Measurements from ENCODE around the gene PANK4. TPM values are rescaled to one million over a fixed set of nuclear protein-coding genes. Genes with fewer than 3 reads are reported as not detected.

PANK4 gene
- total RNA-seq, 1 experiment from 2014 or later, result 45.6 TPM

DNA sequence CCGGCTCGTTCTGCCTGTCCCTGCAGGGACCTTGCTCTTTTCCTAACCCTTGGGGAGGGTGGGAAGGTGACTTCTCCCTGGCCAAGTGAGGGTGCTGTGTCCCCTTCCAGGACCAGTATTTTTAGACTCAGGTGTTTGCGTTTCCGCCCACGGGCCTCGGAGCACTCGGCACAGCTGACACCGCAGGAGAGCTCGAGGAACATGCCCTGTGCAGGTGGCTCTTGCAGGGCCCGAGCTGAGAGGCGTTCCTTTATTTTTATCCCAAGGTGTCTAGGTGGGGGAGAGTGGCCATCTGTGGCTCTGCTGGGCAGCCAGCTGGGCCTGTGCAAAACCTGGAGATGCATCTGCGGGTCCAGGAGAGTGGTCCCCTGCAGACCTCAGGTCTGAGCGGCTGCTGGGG lies 34.3 kb downstream of the PANK4 start:
- ChIA-PET POLR2A (ENCODE audit: low non-redundant PET) (no interaction called here), CTCF (no interaction called here)
- Histone ChIP-seq H3K9me3 (ENCODE audit: low read depth, low read length, poor library complexity, severe bottlenecking) (no peaks in the 10 kb centered on the region), H3K36me3 (ENCODE audit: insufficient read depth, low read length, poor library complexity, severe bottlenecking) (no peaks in the 10 kb centered on the region), H3K4me1 (ENCODE audit: insufficient read depth, low read length, poor library complexity, severe bottlenecking) (no peaks in the 10 kb centered on the region), H3K27me3 (replicated peaks; ENCODE audit: insufficient read depth, low read depth, low read length, poor library complexity) (no peaks in the 10 kb centered on the region), H3K4me3 (ENCODE audit: low read depth, low read length, poor library complexity, severe bottlenecking) (no peak overlapping the region), H3K27ac (ENCODE audit: low read depth, low read length, poor library complexity, severe bottlenecking) (no peak overlapping the region)
- DNase-seq (ENCODE audit: low spot score), result no peak
- no TSS peak for BruUV-seq (replicated peaks)
- intact Hi-C loops (cut with micrococcal nuclease; ENCODE audit: unreplicated experiment), result no loop called here
- no peak for TF ChIP-seq EZH2 (IDR thresholded peaks at IDR 0.05; ENCODE audit: borderline replicate concordance, low read depth, low read length, poor library complexity, severe bottlenecking)
- TF ChIP-seq, protein P1, sequence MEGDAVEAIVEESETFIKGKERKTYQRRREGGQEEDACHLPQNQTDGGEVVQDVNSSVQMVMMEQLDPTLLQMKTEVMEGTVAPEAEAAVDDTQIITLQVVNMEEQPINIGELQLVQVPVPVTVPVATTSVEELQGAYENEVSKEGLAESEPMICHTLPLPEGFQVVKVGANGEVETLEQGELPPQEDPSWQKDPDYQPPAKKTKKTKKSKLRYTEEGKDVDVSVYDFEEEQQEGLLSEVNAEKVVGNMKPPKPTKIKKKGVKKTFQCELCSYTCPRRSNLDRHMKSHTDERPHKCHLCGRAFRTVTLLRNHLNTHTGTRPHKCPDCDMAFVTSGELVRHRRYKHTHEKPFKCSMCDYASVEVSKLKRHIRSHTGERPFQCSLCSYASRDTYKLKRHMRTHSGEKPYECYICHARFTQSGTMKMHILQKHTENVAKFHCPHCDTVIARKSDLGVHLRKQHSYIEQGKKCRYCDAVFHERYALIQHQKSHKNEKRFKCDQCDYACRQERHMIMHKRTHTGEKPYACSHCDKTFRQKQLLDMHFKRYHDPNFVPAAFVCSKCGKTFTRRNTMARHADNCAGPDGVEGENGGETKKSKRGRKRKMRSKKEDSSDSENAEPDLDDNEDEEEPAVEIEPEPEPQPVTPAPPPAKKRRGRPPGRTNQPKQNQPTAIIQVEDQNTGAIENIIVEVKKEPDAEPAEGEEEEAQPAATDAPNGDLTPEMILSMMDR (conservative IDR thresholded peaks at IDR 0.05; ENCODE audit: low read depth, low read length), result no peak

DNA sequence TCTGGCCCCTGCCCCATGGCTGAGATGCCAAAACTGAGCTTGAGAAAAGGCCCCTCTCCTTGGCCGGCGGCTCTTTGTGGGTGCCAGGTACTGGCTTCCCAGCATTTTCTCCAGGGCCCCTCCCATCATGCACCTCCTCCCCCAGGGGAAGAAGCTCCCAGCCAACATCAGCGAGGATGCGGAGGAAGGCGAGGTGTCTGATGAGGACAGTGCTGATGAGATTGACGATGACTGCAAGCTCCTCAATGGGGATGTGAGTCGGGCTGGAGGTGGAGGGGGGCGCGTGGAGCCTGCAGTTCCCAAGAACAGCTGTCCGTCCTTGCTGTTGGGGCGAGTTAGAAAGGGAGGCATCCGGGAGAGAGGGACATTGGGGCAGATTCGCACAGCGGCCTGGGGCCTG lies 36.8 kb downstream of the PANK4 start:
- CTCF ChIA-PET, result interaction anchor here (0.6 kb wide), 1 partner anchor 25 kb away, joined by 4 read pairs; no protein-coding TSS in a partner anchor
- intact Hi-C loops (cut with micrococcal nuclease; ENCODE audit: unreplicated experiment), result no loop called here
- TF ChIP-seq EZH2 (IDR thresholded peaks at IDR 0.05; ENCODE audit: borderline replicate concordance, low read depth, low read length, poor library complexity, severe bottlenecking), result no peak
- TF ChIP-seq, protein P1 (conservative IDR thresholded peaks at IDR 0.05; ENCODE audit: low read depth, low read length), result no peak

DNA sequence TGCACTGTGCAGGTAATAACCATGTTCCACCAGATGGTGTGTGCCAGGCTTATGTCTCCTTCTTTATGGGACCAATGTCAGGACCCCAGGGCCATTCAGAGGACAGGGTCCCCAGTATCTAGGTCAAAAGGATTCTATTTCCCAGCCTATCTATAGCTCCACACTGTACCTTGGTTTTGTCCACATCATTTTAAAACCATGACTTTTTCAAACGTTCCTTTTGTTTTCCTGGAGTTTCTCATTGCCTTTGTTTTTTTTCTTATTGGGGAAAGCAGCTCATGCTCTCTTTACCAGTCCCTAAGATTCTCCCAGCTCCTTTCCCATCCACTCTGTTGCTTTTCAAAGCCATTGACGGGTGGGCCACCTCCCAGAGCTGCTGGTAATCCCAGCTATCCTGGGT lies 37.7 kb downstream of the PANK4 start:
- Histone ChIP-seq H3K4me1 (ENCODE audit: insufficient read depth, low read length, poor library complexity, severe bottlenecking) (no peaks in the 10 kb centered on the region), H3K27ac (ENCODE audit: low read depth, low read length, poor library complexity, severe bottlenecking) (no peak overlapping the region), H3K27me3 (replicated peaks; ENCODE audit: insufficient read depth, low read depth, low read length, poor library complexity) (no peaks in the 10 kb centered on the region), H3K9me3 (ENCODE audit: low read depth, low read length, poor library complexity, severe bottlenecking) (no peaks in the 10 kb centered on the region), H3K36me3 (ENCODE audit: insufficient read depth, low read length, poor library complexity, severe bottlenecking) (no peaks in the 10 kb centered on the region), H3K4me3 (ENCODE audit: low read depth, low read length, poor library complexity, severe bottlenecking) (no peak overlapping the region)
- TF ChIP-seq EZH2 (IDR thresholded peaks at IDR 0.05; ENCODE audit: borderline replicate concordance, low read depth, low read length, poor library complexity, severe bottlenecking), result no peak
- TF ChIP-seq, protein P1 (conservative IDR thresholded peaks at IDR 0.05; ENCODE audit: low read depth, low read length), result no peak
- no peak for DNase-seq (ENCODE audit: low spot score)
- intact Hi-C loops (cut with micrococcal nuclease; ENCODE audit: unreplicated experiment), result no loop called here
- ChIA-PET CTCF (no interaction called here), POLR2A (ENCODE audit: low non-redundant PET) (interaction anchor here (0.6 kb wide), 1 partner anchor 936 kb away, joined by 13 read pairs; no protein-coding TSS in a partner anchor)
- no TSS peak for BruUV-seq (replicated peaks)

More for the DNA sequence above, 36.8 kb downstream of the PANK4 start:
- Histone ChIP-seq H3K4me1 (ENCODE audit: insufficient read depth, low read length, poor library complexity, severe bottlenecking) (no peaks in the 10 kb centered on the region), H3K27ac (ENCODE audit: low read depth, low read length, poor library complexity, severe bottlenecking) (no peak overlapping the region), H3K27me3 (replicated peaks; ENCODE audit: insufficient read depth, low read depth, low read length, poor library complexity) (no peaks in the 10 kb centered on the region), H3K4me3 (ENCODE audit: low read depth, low read length, poor library complexity, severe bottlenecking) (no peak overlapping the region), H3K9me3 (ENCODE audit: low read depth, low read length, poor library complexity, severe bottlenecking) (no peaks in the 10 kb centered on the region), H3K36me3 (ENCODE audit: insufficient read depth, low read length, poor library complexity, severe bottlenecking) (no peaks in the 10 kb centered on the region)
- POLR2A ChIA-PET (ENCODE audit: low non-redundant PET), result no interaction called here
- DNase-seq (ENCODE audit: low spot score), result no peak
- no TSS peak for BruUV-seq (replicated peaks)

Data from A673 (cell line).